HG03064 (cell line): ENCODE results near the gene CPT2.
"Not testable (repeated sequence)": the region's sequence is repeated elsewhere in the genome, so short reads cannot be mapped to it uniquely, and the experiment has no call there.

Source experiments
- ATAC-seq: cut with Tn5 transposase; IDR thresholded peaks from one replicate; pipeline ENCODE4 v1.9.1; 2021; ENCODE audit warnings: low read depth; ENCODE audit not compliant: unreplicated experiment

CPT2 gene

DNA sequence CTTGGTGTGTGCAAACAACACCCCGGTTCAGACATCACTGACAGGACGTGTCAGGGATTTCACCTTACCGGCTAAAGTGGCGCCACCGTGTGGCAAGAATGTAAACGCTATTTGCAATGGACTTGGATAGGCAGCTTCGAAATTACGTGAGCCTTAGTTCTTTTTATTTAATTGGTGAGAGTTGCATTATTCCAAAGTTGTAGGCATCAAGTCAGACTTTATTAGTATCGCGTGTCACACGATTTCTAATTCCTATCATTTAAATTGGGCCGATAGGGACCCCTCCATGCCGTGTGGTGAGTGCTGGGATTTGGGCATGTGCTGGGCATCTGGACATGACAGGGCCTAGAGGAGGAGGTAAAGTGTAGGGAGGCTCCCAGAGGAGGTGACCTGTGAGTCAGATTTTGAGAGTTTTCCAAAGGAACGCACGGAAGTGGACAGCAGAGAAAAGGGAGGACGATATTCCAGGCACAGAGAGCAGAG lies 14.5 kb upstream of the CPT2 start:
- no peak for ATAC-seq

DNA sequence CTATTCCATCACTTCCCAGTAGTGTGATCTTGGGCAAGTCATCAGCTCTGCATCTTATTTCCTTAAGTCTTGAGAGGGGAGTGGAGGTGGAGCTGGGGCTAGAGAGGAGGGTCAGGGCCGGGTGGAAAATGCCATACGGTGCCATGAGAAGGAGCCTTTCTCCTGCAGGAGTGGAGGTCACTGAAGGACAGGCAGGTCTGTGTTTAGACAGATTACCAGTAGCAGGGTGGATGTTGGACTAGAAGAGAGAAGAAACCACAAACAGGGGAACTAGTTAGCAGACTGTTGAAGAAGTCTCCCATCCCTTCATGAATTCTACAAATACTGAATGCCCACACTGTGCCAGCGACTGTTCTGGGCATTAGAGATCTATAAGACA lies 13.9 kb upstream of the CPT2 start:
- ATAC-seq: no peak

DNA sequence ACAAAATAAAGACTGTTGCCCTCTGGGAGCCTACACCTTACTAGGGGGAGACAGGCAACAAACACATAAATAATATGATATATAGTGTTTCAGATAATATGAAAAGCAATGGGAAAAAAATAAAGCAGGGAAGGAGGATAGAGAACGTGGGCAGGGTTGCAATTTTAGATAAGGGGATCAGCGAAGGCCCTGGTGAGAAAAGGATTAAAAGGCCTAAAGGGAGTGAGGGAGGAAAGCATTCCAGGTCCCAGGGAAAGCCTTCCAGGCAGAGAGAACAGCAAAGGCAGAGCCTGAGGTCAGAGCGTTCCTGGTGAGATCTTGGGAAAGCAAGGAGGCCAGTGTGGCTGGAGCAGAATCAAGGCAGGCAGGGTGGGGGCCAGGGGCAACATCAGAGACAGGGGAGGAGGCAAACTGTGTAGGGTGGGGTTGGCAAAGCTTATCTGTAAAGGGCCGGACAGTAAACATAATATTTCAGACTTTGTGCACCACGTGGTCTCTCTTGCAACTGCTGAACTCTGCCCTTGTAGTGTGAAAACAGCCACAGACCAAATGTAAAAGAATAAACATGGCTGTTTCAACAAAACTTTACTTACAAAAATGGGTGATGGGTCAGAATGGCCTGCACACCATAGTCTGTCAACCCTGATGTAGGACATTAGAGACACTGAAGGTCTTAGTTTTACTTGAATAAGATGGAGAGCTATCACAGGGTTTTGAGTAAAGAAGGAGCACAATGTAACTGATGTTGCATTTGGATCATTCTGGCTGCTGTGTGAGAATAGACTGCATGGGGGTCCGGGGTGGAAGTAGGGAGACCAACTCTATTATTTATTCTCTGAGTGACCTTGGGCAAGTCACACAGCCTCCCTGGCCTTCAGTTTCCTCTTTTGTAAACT lies 13.3 kb upstream of the CPT2 start:
- no peak for ATAC-seq

DNA sequence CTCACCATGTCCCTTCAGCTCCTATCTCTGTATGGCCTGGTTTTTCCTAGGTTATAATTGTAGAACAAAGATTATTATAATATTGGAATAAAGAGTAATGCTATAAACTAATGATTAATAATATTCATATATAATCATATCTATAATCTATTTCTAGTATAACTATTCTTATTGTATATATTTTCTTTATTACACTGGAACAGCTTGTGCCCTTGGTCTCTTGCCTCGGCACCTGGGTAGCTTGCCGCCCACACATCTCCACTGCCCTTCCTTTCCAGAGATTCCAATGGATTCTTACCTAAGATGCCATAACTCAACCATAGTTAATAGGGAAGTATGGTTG lies 10.7 kb upstream of the CPT2 start:
- not testable (repeated sequence) for ATAC-seq

DNA sequence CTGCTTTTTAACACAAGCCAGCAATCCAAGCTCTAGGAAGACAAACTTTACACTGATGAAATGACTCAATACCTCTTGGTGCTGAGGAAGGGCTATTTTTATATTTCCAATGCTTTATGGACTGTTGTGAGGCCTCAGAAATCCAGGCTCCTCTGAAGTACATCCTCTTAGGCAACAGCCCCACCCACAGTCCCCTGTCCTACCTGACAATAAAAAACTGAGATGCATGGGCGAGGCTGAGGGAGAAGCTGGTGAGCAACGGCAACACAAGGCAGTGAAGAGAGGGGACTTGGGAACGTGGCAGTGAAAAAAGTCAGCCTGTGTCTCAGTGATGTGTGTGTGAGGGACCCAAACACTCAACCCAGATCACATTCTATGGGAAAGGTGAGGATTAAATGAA lies 10.1 kb upstream of the CPT2 start:
- ATAC-seq: no peak

DNA sequence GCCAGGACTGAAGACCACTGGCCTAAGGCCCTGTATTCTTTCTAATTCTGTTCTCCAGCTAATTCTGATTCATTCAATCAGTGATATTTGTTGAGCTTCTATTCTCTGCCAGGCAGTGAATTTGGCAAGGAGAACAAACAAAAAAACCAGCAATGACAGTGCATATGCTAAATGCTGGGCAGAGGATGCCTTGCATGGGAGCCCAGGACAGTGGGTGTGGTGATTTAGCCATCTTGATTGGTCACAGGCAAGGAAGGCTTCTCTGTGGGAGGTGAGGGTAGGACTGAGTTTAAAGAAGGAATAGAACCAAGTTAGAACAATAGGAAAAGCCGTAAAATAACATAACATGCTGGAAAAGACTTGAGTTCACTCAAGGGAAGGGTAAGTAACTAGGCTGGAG lies 9.2 kb upstream of the CPT2 start:
- ATAC-seq: no peak

DNA sequence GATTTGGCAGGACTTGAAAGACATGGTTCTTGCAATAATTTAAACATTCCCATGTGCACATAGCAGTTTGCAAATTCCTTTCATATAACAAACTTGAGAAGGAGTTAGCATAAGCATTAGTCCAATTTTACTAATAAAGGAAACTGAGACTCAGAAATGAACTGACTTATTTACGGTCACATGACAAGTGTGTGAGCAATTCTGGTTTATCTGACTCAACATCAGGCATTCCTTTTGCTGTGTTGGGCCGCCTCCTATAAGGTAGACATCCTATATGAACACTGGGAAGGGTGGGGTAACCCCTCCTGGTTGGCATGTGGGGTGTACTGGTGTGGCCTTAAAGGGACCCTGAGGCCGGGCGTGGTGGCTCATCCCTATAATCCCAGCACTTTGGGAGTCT lies 8.5 kb upstream of the CPT2 start:
- no peak for ATAC-seq

DNA sequence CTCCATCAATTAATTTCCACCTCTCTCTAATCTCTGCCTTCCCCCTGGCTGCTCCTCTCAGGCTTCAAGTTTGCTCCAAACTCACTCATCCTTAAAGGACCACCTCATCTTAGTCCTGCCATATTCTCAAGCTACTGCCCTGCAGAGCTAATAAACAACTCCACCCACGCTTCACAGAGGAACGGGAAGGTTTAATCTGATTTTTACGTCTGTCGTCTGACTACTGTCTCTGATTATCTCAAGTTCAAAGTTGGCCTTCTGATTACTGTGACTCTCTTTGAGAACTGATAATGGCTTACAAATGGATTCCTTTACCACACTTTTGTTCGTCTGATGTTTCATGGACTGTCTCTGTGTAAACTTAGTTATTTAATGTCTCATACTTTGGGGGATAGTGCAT lies 7.6 kb upstream of the CPT2 start:
- no peak for ATAC-seq

DNA sequence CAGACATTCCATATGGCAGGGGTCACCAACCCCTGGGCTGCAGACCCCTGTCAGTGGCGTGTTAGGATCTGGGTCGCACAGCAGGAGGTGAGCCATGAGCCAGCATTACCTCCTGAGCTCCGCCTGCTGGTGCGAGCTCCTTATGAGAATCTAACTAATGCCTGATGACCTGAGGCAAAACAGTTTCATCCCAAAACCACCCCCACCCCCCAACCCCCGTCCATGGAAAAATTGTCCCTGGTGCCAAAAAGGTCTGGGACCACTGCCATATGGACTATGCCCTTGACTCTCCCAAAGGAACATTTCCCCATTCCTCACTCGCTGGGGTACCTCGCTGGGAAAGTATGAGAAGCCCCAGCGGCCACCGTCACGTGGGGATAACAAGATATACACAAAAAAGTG lies 6.4 kb upstream of the CPT2 start:
- no peak for ATAC-seq

DNA sequence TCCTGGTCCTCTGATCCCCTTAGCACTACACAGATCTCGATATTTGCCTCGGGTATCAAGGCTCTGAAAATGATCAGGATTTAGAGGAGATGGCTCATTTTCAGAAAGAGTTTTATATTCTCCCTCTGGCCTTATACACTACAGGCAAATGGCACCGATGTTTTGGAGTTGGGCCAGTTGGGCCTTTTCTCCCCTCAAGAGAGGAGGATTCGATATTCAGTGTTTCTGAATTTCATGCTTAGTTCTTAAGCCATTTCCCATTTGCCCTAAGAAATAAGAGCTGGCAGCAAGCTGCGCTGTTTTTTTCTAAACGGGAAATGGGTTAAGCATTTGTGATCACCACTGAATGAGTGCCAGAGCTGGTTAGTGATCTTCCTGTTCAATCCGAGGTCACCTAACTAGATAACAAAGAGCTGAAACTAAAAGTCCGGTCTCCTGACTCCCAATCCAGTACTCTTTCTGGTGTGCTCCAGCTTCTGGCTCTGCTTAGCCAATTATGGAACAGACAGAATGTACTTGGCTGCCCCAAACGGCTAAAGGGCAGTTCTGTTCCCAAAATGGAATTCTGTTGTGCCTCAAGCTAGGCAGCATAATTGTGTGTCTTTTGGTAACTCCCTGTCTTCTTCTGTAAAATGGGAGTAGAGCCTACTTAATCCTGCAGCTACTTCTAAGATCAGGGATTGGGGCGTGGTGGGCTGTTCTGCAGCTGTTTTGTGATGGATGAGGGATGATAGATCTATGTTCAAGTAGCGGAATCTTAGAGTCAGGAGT lies 1.2 kb upstream of the CPT2 start:
- no peak for ATAC-seq

DNA sequence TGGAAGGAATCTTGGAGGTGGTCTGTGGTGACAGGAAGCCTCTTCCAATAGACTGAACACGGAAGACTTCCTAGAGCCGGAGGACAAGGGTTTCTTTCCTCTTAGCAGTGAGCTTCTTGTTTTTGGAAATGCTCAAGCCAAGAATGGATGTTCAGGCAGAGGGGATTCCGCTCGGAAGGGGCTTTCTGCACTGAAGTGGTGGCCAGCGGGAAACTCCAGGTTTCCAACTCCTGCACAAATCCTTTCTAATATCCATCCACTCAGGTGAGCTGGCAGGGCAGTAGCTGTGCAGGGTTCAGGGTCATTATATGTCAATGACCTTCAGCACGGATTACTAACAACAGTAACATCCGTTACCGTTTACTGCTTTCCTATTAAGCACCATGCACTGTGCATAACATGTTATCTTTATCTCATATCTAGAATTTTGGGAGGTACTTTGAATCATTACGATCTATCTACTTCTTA lies 573 bp upstream of the CPT2 start:
- peak; percentile 13 for ATAC-seq

DNA sequence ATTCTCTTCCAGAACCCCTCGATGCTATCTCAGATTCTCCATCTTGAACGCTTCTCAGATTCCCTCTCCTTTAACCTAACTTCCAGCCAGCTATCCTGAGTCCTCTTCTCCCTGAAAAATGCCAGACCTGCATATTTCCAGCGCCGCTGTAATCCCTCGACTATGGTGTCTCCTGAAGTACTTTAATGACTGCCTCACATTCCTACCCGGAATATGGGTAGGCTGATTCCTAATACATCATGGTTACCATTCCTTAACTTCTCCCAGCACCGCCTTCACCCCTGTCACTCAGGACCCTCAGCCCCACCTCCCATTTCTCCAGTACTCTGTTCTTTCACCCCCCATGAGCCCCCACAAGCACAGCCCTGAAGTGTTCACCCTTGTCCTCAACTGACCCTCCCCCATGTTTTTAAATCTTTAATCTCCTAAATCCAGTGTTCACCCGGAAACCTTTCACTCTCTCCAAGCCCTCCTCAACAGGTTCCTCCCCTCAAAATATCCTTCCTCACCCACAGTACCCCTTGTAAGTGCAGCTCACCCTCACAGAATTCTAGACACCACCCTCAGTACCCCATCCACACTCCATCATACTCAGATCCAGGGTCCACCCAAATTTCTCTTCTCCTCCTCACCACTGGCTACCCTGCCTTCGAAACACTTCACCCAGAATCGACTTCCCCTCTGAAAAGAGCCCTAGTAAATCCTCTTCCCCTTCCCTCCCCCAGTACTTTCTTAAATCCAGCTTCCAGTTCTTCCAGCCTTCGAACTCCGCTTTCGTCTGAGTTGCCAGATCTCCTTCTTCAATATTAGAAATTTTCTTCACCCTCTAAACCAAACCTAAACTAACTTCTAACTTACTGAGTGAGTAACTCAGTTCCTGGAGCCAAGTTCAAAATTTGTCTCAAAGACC lies 922 bp downstream of the CPT2 start:
- no peak for ATAC-seq

DNA sequence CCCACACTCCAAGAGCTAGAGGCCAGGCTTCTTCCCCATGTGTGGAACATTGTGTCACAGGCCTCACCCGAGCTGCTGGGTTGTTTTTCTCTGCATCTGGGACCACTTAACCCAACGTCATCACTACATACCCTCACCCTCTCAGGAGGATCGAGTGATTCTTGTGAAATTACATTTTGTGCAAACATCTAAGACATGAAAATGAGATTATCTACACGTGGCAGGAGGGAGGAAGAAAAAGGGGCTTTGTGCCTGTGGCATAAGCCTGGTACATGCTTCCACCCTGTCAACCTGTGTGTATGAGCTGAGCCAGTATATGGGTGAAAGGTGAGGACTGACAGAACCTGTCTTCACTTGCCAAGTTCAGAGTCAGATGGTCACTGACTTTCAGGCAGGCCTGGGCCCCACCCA lies 1.6 kb downstream of the CPT2 start:
- no peak for ATAC-seq

DNA sequence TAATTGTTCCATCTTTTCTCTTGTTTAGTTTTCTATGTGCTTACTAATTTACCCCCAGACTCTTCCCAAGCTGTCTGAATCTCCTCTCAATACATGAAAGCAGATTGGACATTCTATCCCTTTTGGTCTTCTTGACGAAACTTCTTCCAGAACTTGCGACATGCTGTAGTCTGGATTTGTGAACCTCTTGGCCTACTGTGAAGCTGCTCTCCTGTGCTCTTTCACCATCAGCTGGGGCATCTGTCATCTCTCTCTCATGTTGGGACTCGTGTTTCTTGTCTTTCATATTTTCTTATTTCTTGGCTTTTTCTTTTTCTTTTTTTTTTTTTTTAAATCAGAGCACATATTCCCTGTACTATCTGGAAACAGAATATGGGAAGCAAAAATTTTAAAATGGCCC lies 6.8 kb downstream of the CPT2 start:
- ATAC-seq: no peak

DNA sequence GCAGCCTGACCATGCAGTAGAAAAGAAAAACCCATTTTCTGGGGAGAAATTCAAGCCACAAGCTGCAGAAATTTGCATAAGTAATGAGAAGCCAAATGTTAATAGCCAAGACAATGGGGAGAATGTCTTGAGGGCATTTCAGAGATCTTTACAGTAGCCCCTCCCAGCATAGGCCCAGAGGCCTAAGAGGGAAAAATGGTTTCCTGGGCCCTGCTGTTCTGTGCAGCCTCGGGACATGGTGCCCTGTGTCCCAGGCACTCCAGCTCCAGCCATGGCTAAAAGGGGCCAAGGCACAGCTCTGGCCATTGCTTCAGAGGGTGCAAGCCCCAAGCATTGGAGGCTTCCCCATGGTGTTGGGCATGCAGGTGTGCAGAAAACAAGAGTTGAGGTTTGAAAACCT lies 8.9 kb downstream of the CPT2 start:
- ATAC-seq: not testable (repeated sequence)

DNA sequence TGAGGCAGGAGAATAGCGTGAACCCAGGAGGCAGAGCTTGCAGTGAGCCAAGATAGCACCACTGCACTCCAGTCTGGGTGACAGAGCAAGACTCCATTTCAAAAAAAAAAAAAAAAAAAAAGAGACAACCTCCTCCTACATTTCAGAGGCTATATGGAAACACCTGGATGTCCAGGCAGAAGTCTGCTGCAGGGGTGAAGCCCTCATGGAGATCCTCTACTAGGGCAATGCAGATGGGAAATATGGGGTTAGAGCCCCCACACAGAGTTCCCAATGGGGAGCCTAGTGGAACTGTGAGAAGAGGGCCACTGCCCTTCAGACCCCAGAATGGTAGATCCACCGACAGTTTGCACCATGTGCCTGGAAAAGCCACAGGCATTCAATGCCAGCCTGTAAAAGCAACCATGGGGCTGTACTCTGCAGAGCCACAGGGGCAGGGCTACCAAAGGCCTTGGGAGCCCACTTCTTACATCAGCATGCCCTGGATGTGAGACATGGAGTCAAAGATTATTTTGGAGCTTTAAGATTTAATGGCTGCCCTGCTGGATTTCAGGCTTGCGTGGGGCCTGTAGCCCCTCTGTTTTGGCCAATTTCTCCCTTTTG lies 9.6 kb downstream of the CPT2 start:
- ATAC-seq: not testable (repeated sequence)

DNA sequence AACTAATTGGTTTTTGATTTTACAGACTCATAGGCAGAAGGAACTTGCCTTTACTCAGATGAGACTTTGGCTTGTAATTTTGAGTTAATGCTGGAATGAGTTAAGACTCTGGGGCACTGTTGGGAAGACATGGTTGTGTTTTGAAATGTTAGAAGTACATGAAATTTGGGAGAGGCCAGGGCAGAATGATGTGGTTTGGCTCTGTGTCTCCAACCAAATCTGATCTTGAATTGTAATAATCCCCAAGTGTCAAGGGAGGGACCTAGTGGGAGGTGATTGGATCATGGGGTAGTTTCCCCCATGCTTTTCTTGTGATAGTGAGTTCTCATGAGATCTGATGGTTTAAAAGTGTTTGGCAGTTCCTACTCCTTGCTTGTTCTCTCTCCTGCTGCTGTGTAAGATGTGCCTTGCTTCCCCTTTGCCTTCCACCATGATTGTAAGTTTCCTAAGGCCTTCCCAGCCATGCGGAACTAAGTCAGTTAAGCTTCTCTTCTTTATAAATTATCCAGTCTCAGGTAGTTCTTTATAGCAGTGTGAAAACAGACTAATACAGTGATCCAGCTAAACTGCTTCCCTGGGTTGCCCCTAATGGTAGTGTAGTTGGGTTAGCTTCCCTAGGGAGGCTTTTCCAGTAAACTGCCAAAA lies 10.2 kb downstream of the CPT2 start:
- no peak for ATAC-seq

DNA sequence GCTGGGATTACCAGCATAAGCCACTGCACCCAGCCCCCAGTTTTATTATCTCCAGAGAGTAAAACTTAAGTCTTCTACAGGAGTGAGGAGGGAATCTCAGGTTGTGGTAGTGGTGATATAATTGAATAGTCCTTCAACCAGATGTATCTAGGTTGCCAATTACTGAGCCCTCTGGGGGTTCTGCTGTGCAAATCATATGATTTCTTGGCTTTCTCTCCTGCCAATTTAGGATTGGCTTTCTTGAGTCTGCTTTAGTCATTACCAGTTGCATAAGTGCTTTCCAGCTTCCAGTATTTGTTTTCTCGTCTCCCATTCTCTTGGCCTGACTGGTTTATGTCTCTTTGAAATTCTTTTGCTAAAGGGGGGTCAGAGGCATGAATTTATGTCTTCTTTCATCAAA lies 11.1 kb downstream of the CPT2 start:
- ATAC-seq: no peak

DNA sequence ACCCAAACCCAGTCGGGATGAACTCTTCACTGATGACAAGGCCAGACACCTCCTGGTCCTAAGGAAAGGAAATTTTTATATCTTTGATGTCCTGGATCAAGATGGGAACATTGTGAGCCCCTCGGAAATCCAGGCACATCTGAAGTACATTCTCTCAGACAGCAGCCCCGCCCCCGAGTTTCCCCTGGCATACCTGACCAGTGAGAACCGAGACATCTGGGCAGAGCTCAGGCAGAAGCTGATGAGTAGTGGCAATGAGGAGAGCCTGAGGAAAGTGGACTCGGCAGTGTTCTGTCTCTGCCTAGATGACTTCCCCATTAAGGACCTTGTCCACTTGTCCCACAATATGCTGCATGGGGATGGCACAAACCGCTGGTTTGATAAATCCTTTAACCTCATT lies 13.7 kb downstream of the CPT2 start:
- ATAC-seq: no peak

DNA sequence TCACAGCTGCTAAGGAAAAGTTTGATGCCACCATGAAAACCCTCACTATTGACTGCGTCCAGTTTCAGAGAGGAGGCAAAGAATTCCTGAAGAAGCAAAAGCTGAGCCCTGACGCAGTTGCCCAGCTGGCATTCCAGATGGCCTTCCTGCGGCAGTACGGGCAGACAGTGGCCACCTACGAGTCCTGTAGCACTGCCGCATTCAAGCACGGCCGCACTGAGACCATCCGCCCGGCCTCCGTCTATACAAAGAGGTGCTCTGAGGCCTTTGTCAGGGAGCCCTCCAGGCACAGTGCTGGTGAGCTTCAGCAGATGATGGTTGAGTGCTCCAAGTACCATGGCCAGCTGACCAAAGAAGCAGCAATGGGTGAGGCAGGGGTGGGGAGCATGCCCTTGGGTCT lies 14.3 kb downstream of the CPT2 start:
- ATAC-seq: no peak
